ENCODE measurements around the gene SYN1.

DNA sequence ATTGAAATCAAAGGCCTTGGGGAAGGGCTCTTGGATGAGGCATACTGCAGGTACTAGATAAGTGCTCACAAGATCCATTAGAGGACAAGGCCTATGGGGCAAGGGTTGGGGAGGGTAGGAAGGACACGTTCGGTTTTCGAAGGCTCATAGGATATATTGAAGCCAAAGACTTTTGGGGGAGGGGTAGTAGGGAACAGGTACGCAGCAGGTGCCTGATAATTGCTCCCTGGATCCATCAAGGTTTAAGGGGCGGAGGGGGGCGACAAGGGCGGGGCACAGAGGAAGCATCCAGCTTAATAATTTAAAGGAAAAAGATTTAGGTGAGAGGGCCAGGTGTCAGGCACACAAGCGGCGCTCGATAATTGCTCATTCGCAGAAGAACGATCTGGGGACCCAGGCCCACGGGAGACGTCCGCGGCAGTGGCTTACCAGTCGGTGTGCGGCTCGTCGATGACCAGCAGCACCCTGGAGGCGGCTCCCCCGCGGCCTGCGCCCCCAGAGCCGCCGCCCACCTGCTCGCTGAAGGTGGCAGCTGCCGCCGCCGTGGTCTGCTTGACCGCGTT lies 653 bp downstream of the SYN1 start:
- TF ChIP-seq CTCF (IDR thresholded peaks at IDR 0.05; ENCODE audit: low read depth, low read length) (no peak), EZH2phosphoT487 (IDR thresholded peaks at IDR 0.05; ENCODE audit: low read depth) (no peak)
